ENCODE results near the gene PROCR. TPM values are rescaled to one million over a fixed set of nuclear protein-coding genes. Genes with fewer than 3 reads are reported as not detected.
"Not testable (repeated sequence)": the region's sequence is repeated elsewhere in the genome, so short reads cannot be mapped to it uniquely, and the experiment has no call there.

Gene PROCR
- total RNA-seq, 2 experiments from 2014 or later, result 0.87 to 1.2 TPM

- ATAC-seq (no peak), DNase-seq (no peak)
- intact Hi-C loops (cut with DNase I, micrococcal nuclease), result no loop called here
- Mint-ChIP-seq H3K27me3 (no peaks in the 10 kb centered on the region), H3K27ac (no peak overlapping the region), H3K9me3 (ENCODE audit: low read depth) (no peaks in the 10 kb centered on the region), H3K36me3 (ENCODE audit: low read depth) (peaks cover 2% of the 10 kb centered on the region), H3K4me1 (no peaks in the 10 kb centered on the region), H3K4me3 (no peak overlapping the region)
- ChIA-PET CTCF (interaction anchor here (0.6 kb wide), 1 partner anchor 10 kb away, joined by 4 read pairs; no protein-coding TSS in a partner anchor), POLR2A (no interaction called here)
Measured at GRCh38 chr20:35180266-35180665, 8.4 kb downstream of the PROCR start.

GRCh38 chr20:35181731-35182130 lies 9.9 kb downstream of the PROCR start:
- ChIA-PET POLR2A (no interaction called here), CTCF (interaction anchor here (0.6 to 1.1 kb wide), 4 partner anchors 12 to 672 kb away, joined by 3 read pairs; partner anchors contain the start of gene EDEM2)
- no peak overlapping the region for H3K4me3 Mint-ChIP-seq
- DNase-seq (no peak), ATAC-seq (no peak)
- peaks cover 2% of the 10 kb centered on the region for H3K36me3 Mint-ChIP-seq (ENCODE audit: low read depth)
- intact Hi-C loops (cut with DNase I, micrococcal nuclease), result no loop called here
- H3K27me3 Mint-ChIP-seq, result no peaks in the 10 kb centered on the region
- no peaks in the 10 kb centered on the region for H3K4me1 Mint-ChIP-seq
- no peaks in the 10 kb centered on the region for H3K9me3 Mint-ChIP-seq (ENCODE audit: low read depth)
- no peak overlapping the region for H3K27ac Mint-ChIP-seq

GRCh38 chr20:35186691-35187289 lies 14.9 kb downstream of the PROCR start:
- ATAC-seq, H3K27me3 Mint-ChIP-seq: not testable (repeated sequence)

GRCh38 chr20:35187584-35188190 lies 15.8 kb downstream of the PROCR start:
- H3K9me3 Mint-ChIP-seq (ENCODE audit: low read depth), result no peaks in the 10 kb centered on the region
- DNase-seq, result no peak
- no peak overlapping the region for H3K27ac Mint-ChIP-seq
- H3K36me3 Mint-ChIP-seq (ENCODE audit: low read depth), result no peaks in the 10 kb centered on the region
- ATAC-seq, result no peak
- H3K27me3 Mint-ChIP-seq, result no peaks in the 10 kb centered on the region
- ChIA-PET CTCF (interaction anchor here (0.5 to 1.1 kb wide), 4 partner anchors 18 to 122 kb away, joined by 3 read pairs; partner anchors contain the start of gene EDEM2), POLR2A (no interaction called here)
- intact Hi-C loops (cut with DNase I, micrococcal nuclease), result no loop called here
- H3K4me1 Mint-ChIP-seq, result no peaks in the 10 kb centered on the region
- no peak overlapping the region for H3K4me3 Mint-ChIP-seq

More at GRCh38 chr20:35186691-35187289, 14.9 kb downstream of the PROCR start:
- H3K4me3 Mint-ChIP-seq; H3K36me3 Mint-ChIP-seq (ENCODE audit: low read depth); H3K9me3 Mint-ChIP-seq (ENCODE audit: low read depth); DNase-seq; H3K4me1 Mint-ChIP-seq; H3K27ac Mint-ChIP-seq; POLR2A ChIA-PET; intact Hi-C loops (cut with DNase I, micrococcal nuclease): not testable (repeated sequence)
- CTCF ChIA-PET, result interaction anchor here (1.0 kb wide), 1 partner anchor 21 kb away, joined by 3 read pairs; no protein-coding TSS in a partner anchor

- H3K36me3 Mint-ChIP-seq (ENCODE audit: low read depth); DNase-seq; POLR2A ChIA-PET; intact Hi-C loops (cut with DNase I, micrococcal nuclease); H3K4me3 Mint-ChIP-seq; H3K9me3 Mint-ChIP-seq (ENCODE audit: low read depth); H3K27me3 Mint-ChIP-seq; ATAC-seq; H3K4me1 Mint-ChIP-seq; CTCF ChIA-PET; H3K27ac Mint-ChIP-seq: not testable (repeated sequence)
Measured at GRCh38 chr20:35189223-35189622, 17.4 kb downstream of the PROCR start.

- no peak overlapping the region for H3K4me3 Mint-ChIP-seq
- DNase-seq (no peak), ATAC-seq (no peak)
- H3K36me3 Mint-ChIP-seq (ENCODE audit: low read depth), result no peaks in the 10 kb centered on the region
- H3K27ac Mint-ChIP-seq, result no peak overlapping the region
- H3K9me3 Mint-ChIP-seq (ENCODE audit: low read depth), result no peaks in the 10 kb centered on the region
- POLR2A ChIA-PET, result no interaction called here
- no peaks in the 10 kb centered on the region for H3K27me3 Mint-ChIP-seq
- CTCF ChIA-PET, result interaction anchor here (0.7 kb wide), 1 partner anchor 10 kb away, joined by 4 read pairs; no protein-coding TSS in a partner anchor
- intact Hi-C loops (cut with DNase I, micrococcal nuclease), result no loop called here
- no peaks in the 10 kb centered on the region for H3K4me1 Mint-ChIP-seq
Measured at GRCh38 chr20:35190556-35190955, 18.7 kb downstream of the PROCR start.

- intact Hi-C loops (cut with DNase I, micrococcal nuclease), result no loop called here
- H3K27ac Mint-ChIP-seq, result no peak overlapping the region
- H3K4me1 Mint-ChIP-seq, result no peaks in the 10 kb centered on the region
- H3K4me3 Mint-ChIP-seq, result no peak overlapping the region
- H3K27me3 Mint-ChIP-seq, result no peaks in the 10 kb centered on the region
- H3K36me3 Mint-ChIP-seq (ENCODE audit: low read depth), result peaks cover 4% of the 10 kb centered on the region
- DNase-seq, result no peak
- CTCF ChIA-PET, result interaction anchor here (0.7 kb wide), 2 partner anchors 145 to 298 kb away, joined by 3 read pairs; no protein-coding TSS in a partner anchor
- POLR2A ChIA-PET, result no interaction called here
- ATAC-seq, result no peak
- H3K9me3 Mint-ChIP-seq (ENCODE audit: low read depth), result peaks cover 4% of the 10 kb centered on the region
Measured at GRCh38 chr20:35191419-35192117, 19.7 kb downstream of the PROCR start.

- ChIA-PET POLR2A (no interaction called here), CTCF (interaction anchor here (0.7 kb wide), 1 partner anchor 146 kb away, joined by 3 read pairs; no protein-coding TSS in a partner anchor)
- Mint-ChIP-seq H3K9me3 (ENCODE audit: low read depth) (peaks cover 9% of the 10 kb centered on the region), H3K27ac (no peak overlapping the region), H3K4me3 (no peak overlapping the region), H3K27me3 (no peaks in the 10 kb centered on the region), H3K36me3 (ENCODE audit: low read depth) (peaks cover 8% of the 10 kb centered on the region), H3K4me1 (no peaks in the 10 kb centered on the region)
- intact Hi-C loops (cut with DNase I, micrococcal nuclease), result no loop called here
- ATAC-seq (no peak), DNase-seq (no peak)
Measured at GRCh38 chr20:35192118-35192872, 20.4 kb downstream of the PROCR start.

GRCh38 chr20:35193031-35193791 lies 21.3 kb downstream of the PROCR start:
- CTCF ChIA-PET, result interaction anchor here (0.6 to 1.7 kb wide), 3 partner anchors 12 to 160 kb away, joined by 3 to 9 read pairs (median 3); no protein-coding TSS in a partner anchor

GRCh38 chr20:35196313-35196712 lies 24.4 kb downstream of the PROCR start:
- DNase-seq, result no peak
- H3K27me3 Mint-ChIP-seq, result no peaks in the 10 kb centered on the region
- no peak for ATAC-seq
- ChIA-PET POLR2A (no interaction called here), CTCF (interaction anchor here (1.0 kb wide), 1 partner anchor 100 kb away, joined by 3 read pairs; no protein-coding TSS in a partner anchor)
- no peak overlapping the region for H3K4me3 Mint-ChIP-seq
- H3K4me1 Mint-ChIP-seq, result no peaks in the 10 kb centered on the region
- intact Hi-C loops (cut with DNase I, micrococcal nuclease), result no loop called here
- peaks cover 21% of the 10 kb centered on the region for H3K36me3 Mint-ChIP-seq (ENCODE audit: low read depth)
- H3K27ac Mint-ChIP-seq, result no peak overlapping the region
- peaks cover 11% of the 10 kb centered on the region for H3K9me3 Mint-ChIP-seq (ENCODE audit: low read depth)

More at GRCh38 chr20:35193031-35193791, 21.3 kb downstream of the PROCR start:
- H3K4me3 Mint-ChIP-seq; H3K36me3 Mint-ChIP-seq (ENCODE audit: low read depth); intact Hi-C loops (cut with DNase I, micrococcal nuclease); H3K27ac Mint-ChIP-seq; DNase-seq; H3K4me1 Mint-ChIP-seq; H3K27me3 Mint-ChIP-seq; H3K9me3 Mint-ChIP-seq (ENCODE audit: low read depth); ATAC-seq: not testable (repeated sequence)
- POLR2A ChIA-PET, result interaction anchor here (0.6 kb wide), 1 partner anchor 9 kb away, joined by 5 read pairs; no protein-coding TSS in a partner anchor

Data from activated CD4-positive, alpha-beta T cell treated with anti-CD3 and anti-CD28 coated beads for 36 hours (primary cell).